ENCODE data around the gene NOS3. TPM values are rescaled to one million over a fixed set of nuclear protein-coding genes. Genes with fewer than 3 reads are reported as not detected.

NOS3 gene
- total RNA-seq, 1 donor from 2014 or later = 1.7 TPM

GRCh38 chr7:150977382-150978125, 13.3 kb upstream of the NOS3 start:
- no peaks in the 10 kb centered on the region for H3K36me3 Mint-ChIP-seq
- H3K27ac Mint-ChIP-seq = peak overlapping the region; percentile 75
- no peaks in the 10 kb centered on the region for H3K9me3 Mint-ChIP-seq
- DNase-seq (ENCODE audit: extremely low spot score, unreplicated experiment) = no peak
- TF ChIP-seq CTCF (conservative IDR thresholded peaks at IDR 0.05) = no peak
- peak overlapping the region; percentile 90 for H3K4me3 Mint-ChIP-seq
- peaks cover 69% of the 10 kb centered on the region for H3K27me3 Mint-ChIP-seq
- H3K4me1 Mint-ChIP-seq (ENCODE audit: unreplicated experiment) = peaks cover 23% of the 10 kb centered on the region

- Mint-ChIP-seq H3K27me3 (peaks cover 69% of the 10 kb centered on the region), H3K4me3 (peak within 1 kb of the TSS; percentile 90), H3K9me3 (no peaks in the 10 kb centered on the region), H3K4me1 (ENCODE audit: unreplicated experiment) (peaks cover 23% of the 10 kb centered on the region), H3K27ac (peak within 1 kb of the TSS; percentile 75), H3K36me3 (no peaks in the 10 kb centered on the region)
- no peak for DNase-seq (ENCODE audit: extremely low spot score, unreplicated experiment)
- TF ChIP-seq CTCF (conservative IDR thresholded peaks at IDR 0.05) = no peak
Measured at GRCh38 chr7:150978126-150978789, 12.6 kb upstream of the NOS3 start, which contains the start of gene KCNH2. Gene KCNH2 (minus strand): TSS chr7:150978321. CDS start chr7:150977913, 408 bp downstream.

- Mint-ChIP-seq H3K4me3 (peak overlapping the region; percentile 31), H3K36me3 (no peaks in the 10 kb centered on the region), H3K27ac (no peak overlapping the region), H3K9me3 (no peaks in the 10 kb centered on the region), H3K4me1 (ENCODE audit: unreplicated experiment) (peaks cover 23% of the 10 kb centered on the region), H3K27me3 (peaks cover 75% of the 10 kb centered on the region)
- TF ChIP-seq CTCF (conservative IDR thresholded peaks at IDR 0.05) = no peak
- no peak for DNase-seq (ENCODE audit: extremely low spot score, unreplicated experiment)
Measured at GRCh38 chr7:150979713-150980390, 11.0 kb upstream of the NOS3 start.

- Mint-ChIP-seq H3K36me3 (no peaks in the 10 kb centered on the region), H3K4me1 (ENCODE audit: unreplicated experiment) (peaks cover 18% of the 10 kb centered on the region), H3K27me3 (peaks cover 75% of the 10 kb centered on the region), H3K9me3 (no peaks in the 10 kb centered on the region), H3K27ac (no peak overlapping the region), H3K4me3 (peak overlapping the region; percentile 25)
- no peak for DNase-seq (ENCODE audit: extremely low spot score, unreplicated experiment)
- TF ChIP-seq CTCF (conservative IDR thresholded peaks at IDR 0.05) = no peak
Measured at GRCh38 chr7:150980663-150981062, 10.2 kb upstream of the NOS3 start.

GRCh38 chr7:150981644-150982043, 9.2 kb upstream of the NOS3 start:
- no peak overlapping the region for H3K4me3 Mint-ChIP-seq
- peaks cover 76% of the 10 kb centered on the region for H3K27me3 Mint-ChIP-seq
- no peak for TF ChIP-seq CTCF (conservative IDR thresholded peaks at IDR 0.05)
- no peak for DNase-seq (ENCODE audit: extremely low spot score, unreplicated experiment)
- H3K4me1 Mint-ChIP-seq (ENCODE audit: unreplicated experiment) = peaks cover 18% of the 10 kb centered on the region
- H3K27ac Mint-ChIP-seq = no peak overlapping the region
- H3K9me3 Mint-ChIP-seq = no peaks in the 10 kb centered on the region
- no peaks in the 10 kb centered on the region for H3K36me3 Mint-ChIP-seq

All from type B pancreatic cell (in vitro differentiated cells).